Dendritic cell treated with granulocyte-macrophage colony-stimulating factor and Interleukin-4, amounts not matched to agents 40 ng/mL and 50 ng/mL, for 4 days (primary cell): ENCODE measurements around the gene ACAD10.
A peak's percentile ranks its signal among the peaks of the same experiment; 100 is the strongest.

ENCODE experiments used
- H3K27ac Mint-ChIP-seq: one replicate; pipeline ENCODE4 v1.8.0; 2022; ENCODE audit warnings: mild to moderate bottlenecking, mixed read lengths
- H3K27me3 Mint-ChIP-seq: one replicate; pipeline ENCODE4 v1.8.0; 2022; ENCODE audit warnings: mild to moderate bottlenecking, mixed read lengths
- H3K36me3 Mint-ChIP-seq: one replicate; pipeline ENCODE4 v1.8.0; 2022; ENCODE audit warnings: low read depth, mixed read lengths
- H3K4me1 Mint-ChIP-seq: one replicate; pipeline ENCODE4 v1.8.0; 2022; ENCODE audit warnings: low read depth, mixed read lengths
- H3K4me3 Mint-ChIP-seq: one replicate; pipeline ENCODE4 v1.8.0; 2022; ENCODE audit warnings: mild to moderate bottlenecking, moderate library complexity, mixed read lengths
- H3K9me3 Mint-ChIP-seq: one replicate; pipeline ENCODE4 v1.8.0; 2022; ENCODE audit warnings: mixed read lengths
- intact Hi-C: fragments of 100-400 bp; cut with micrococcal nuclease; formaldehyde crosslinking; loops from one replicate; pipeline ENCODE4 v1.15.0; 2022

Gene ACAD10

GRCh38 chr12:111766608-111767361 is 80.9 kb downstream of the ACAD10 start, which contains the start of gene ALDH2:
TSS of gene ALDH2 (plus strand) at chr12:111766933. CDS start at chr12:111766983, 50 bp downstream.
- H3K4me1 Mint-ChIP-seq: peaks cover 72% of the 10 kb centered on the region
- no peaks in the 10 kb centered on the region for H3K27me3 Mint-ChIP-seq
- peak within 1 kb of the TSS; percentile 81 for H3K27ac Mint-ChIP-seq
- intact Hi-C loops: no loop called here
- H3K9me3 Mint-ChIP-seq: no peaks in the 10 kb centered on the region
- H3K4me3 Mint-ChIP-seq: peak within 1 kb of the TSS; percentile 90
- H3K36me3 Mint-ChIP-seq: peaks cover 9% of the 10 kb centered on the region

DNA sequence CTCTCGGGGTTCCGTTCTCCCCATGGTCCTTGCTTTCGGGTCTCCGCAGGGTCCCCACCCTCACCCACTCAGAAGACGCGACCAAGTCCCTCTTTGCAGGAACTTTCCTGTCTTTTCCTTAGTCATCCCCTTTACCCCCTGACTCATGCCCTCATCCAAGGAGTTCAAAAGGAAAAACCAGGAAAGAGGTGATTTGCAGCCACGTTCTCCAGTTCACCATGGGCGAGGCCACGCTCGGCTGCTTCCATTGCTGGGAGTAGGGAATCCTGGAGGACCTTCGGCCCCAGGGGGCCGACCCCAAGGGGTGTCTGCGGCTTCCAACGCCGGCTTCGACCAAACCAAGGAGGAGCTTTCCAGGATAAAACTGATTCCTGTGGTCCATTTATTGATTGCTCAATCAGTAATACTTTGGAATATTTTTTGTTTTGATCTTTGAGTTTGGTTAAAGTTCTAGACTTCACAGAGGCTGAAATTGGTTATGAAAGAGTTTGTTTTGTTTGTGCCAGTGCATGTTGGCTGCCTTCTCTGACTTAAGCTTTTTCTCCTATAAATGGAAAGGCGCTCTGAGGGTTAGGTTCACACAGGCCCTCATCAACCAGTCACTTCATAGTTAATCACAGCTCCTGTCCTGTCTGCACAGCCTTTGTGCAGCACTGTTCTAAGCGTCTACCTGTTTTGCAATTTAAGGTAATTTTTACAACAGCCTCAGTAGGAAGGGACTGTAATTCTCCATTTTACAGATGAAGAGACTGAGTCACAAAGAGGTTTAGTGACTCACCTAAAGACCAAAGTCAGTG is 81.7 kb downstream of the ACAD10 start:
- H3K36me3 Mint-ChIP-seq: peaks cover 9% of the 10 kb centered on the region
- no peaks in the 10 kb centered on the region for H3K27me3 Mint-ChIP-seq
- H3K4me3 Mint-ChIP-seq: peak overlapping the region; percentile 90
- peak overlapping the region; percentile 81 for H3K27ac Mint-ChIP-seq
- H3K9me3 Mint-ChIP-seq: no peaks in the 10 kb centered on the region
- H3K4me1 Mint-ChIP-seq: peaks cover 69% of the 10 kb centered on the region
- intact Hi-C loops: no loop called here

GRCh38 chr12:111768159-111768895 is 82.5 kb downstream of the ACAD10 start:
- Mint-ChIP-seq H3K27ac (peak overlapping the region; percentile 81), H3K36me3 (peaks cover 9% of the 10 kb centered on the region), H3K27me3 (no peaks in the 10 kb centered on the region), H3K4me3 (no peak overlapping the region), H3K4me1 (peaks cover 76% of the 10 kb centered on the region), H3K9me3 (no peaks in the 10 kb centered on the region)
- intact Hi-C loops: no loop called here

DNA sequence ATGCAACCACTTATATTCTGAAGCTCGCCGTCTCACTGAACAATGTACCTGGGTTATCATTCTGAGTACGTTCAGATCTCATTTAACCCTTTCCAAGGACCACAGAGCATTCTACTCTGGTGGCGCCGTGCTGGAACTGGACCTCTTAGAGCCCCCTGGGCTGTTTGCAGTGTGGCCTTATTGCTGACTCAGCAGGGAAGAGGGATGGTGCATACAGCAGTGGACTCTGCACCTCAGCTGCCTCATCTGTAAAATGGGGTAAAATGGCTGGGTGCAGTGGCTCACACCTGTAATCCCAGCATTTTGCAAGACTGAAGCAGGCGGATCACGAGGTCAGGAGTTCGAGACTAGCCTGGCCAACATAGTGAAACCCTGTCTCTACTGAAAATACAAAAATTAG is 83.7 kb downstream of the ACAD10 start:
- Mint-ChIP-seq H3K27me3 (no peaks in the 10 kb centered on the region), H3K9me3 (no peaks in the 10 kb centered on the region), H3K4me3 (no peak overlapping the region), H3K4me1 (peaks cover 80% of the 10 kb centered on the region), H3K36me3 (peaks cover 9% of the 10 kb centered on the region), H3K27ac (no peak overlapping the region)
- intact Hi-C loops: no loop called here

GRCh38 chr12:111773801-111774551 is 88.1 kb downstream of the ACAD10 start:
- peak overlapping the region; percentile 55 for H3K4me3 Mint-ChIP-seq
- H3K36me3 Mint-ChIP-seq: no peaks in the 10 kb centered on the region
- intact Hi-C loops: no loop called here
- peaks cover 85% of the 10 kb centered on the region for H3K4me1 Mint-ChIP-seq
- H3K27me3 Mint-ChIP-seq: no peaks in the 10 kb centered on the region
- H3K9me3 Mint-ChIP-seq: no peaks in the 10 kb centered on the region
- peak overlapping the region; percentile 98 for H3K27ac Mint-ChIP-seq

GRCh38 chr12:111775205-111776193 is 89.6 kb downstream of the ACAD10 start:
- H3K27ac Mint-ChIP-seq: peak overlapping the region; percentile 98
- H3K9me3 Mint-ChIP-seq: no peaks in the 10 kb centered on the region
- H3K36me3 Mint-ChIP-seq: peaks cover 2% of the 10 kb centered on the region
- intact Hi-C loops: no loop called here
- H3K27me3 Mint-ChIP-seq: no peaks in the 10 kb centered on the region
- peak overlapping the region; percentile 74 for H3K4me3 Mint-ChIP-seq
- peaks cover 87% of the 10 kb centered on the region for H3K4me1 Mint-ChIP-seq

- no peaks in the 10 kb centered on the region for H3K27me3 Mint-ChIP-seq
- H3K9me3 Mint-ChIP-seq: peaks cover 10% of the 10 kb centered on the region
- intact Hi-C loops: loop anchor here (1.0 kb wide), 1 partner anchor 11 kb away; no protein-coding TSS in a partner anchor
- H3K27ac Mint-ChIP-seq: peak overlapping the region; percentile 98
- peaks cover 16% of the 10 kb centered on the region for H3K36me3 Mint-ChIP-seq
- peak overlapping the region; percentile 32 for H3K4me3 Mint-ChIP-seq
- peaks cover 82% of the 10 kb centered on the region for H3K4me1 Mint-ChIP-seq
Measured at GRCh38 chr12:111776836-111777344, 91.0 kb downstream of the ACAD10 start.

DNA sequence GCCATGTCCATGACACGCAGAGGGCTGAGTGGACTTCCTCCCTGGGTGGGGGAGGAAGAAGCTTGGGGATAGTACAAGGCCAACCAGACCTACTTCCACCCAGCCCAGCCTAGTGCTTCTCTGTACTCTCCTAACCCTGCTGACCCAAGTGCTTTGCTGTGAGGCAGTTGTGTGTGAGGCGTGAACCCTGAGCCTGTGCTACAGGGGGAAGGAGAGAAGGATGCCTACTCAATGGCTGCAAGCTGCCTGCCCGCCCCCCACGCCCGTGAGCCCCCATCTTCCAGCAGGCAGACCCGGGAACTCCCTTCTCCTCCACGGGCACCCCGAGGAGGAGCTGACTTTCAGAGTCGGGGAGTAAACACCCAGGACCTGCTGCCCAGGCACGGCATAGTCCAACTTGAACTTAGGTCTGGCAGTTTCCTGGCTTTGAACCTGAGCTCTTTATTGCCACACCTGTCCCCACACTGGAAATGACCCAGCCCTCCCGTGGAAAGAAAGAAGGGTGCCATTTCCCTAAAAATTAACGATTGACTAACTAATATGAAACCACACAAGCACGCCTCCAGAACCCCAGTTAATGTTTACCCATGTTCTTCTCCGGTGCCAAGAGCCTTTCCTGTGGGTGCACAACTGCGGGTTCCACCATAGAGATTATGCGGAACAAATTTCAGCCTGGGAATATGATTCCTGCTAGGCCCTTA is 91.6 kb downstream of the ACAD10 start:
- Mint-ChIP-seq H3K4me1 (peaks cover 79% of the 10 kb centered on the region), H3K27ac (peak overlapping the region; percentile 98), H3K36me3 (peaks cover 22% of the 10 kb centered on the region), H3K27me3 (no peaks in the 10 kb centered on the region), H3K4me3 (peak overlapping the region; percentile 32), H3K9me3 (peaks cover 10% of the 10 kb centered on the region)
- intact Hi-C loops: loop anchor here (1.0 kb wide), 1 partner anchor 11 kb away; no protein-coding TSS in a partner anchor

DNA sequence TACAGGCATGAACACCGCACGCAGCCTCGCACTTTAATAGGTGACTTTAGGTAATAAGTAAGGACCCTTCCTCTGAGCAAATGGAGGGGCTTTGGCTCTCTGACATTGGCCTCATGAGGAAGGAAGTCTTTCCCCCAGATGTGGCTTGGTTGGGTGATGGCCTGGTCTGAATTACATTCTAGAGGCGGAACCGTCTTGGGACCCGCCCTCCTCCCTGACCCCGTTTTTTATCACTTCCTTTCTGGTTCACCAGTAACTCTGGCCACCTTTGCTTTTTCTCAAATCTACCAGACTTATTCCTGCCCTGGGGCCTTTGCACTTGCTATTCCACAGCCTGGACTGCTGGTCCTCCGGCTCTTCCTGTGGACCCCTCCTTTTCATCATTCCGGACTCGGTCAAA is 94.3 kb downstream of the ACAD10 start:
- intact Hi-C loops: no loop called here
- H3K27me3 Mint-ChIP-seq: no peaks in the 10 kb centered on the region
- peaks cover 53% of the 10 kb centered on the region for H3K4me1 Mint-ChIP-seq
- peaks cover 49% of the 10 kb centered on the region for H3K36me3 Mint-ChIP-seq
- no peak overlapping the region for H3K4me3 Mint-ChIP-seq
- H3K9me3 Mint-ChIP-seq: peaks cover 10% of the 10 kb centered on the region
- peak overlapping the region; percentile 73 for H3K27ac Mint-ChIP-seq

DNA sequence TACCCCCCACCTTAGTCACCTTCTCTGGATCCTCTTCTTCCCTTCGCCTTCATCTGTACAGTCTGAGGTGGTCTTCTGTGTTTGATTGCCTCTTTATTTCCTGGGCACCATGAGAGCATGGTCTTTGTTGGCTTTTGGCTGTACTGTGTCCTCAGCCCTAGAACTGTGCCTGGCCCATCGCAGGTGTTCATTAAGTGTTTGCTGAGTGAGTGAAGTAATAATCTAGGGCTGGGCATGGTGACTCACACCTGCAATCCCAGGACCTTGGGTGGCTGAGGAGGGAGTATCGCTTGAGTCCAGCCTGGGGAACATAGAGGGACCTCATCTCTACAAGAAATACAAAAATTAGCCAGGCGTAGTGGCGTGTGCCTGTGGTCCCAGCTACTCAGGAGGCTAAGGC is 94.8 kb downstream of the ACAD10 start:
- peaks cover 54% of the 10 kb centered on the region for H3K36me3 Mint-ChIP-seq
- intact Hi-C loops: no loop called here
- H3K27ac Mint-ChIP-seq: peak overlapping the region; percentile 73
- no peaks in the 10 kb centered on the region for H3K27me3 Mint-ChIP-seq
- H3K4me3 Mint-ChIP-seq: no peak overlapping the region
- peaks cover 10% of the 10 kb centered on the region for H3K9me3 Mint-ChIP-seq
- H3K4me1 Mint-ChIP-seq: peaks cover 49% of the 10 kb centered on the region

GRCh38 chr12:111781085-111781658 is 95.3 kb downstream of the ACAD10 start:
- peaks cover 59% of the 10 kb centered on the region for H3K36me3 Mint-ChIP-seq
- peaks cover 10% of the 10 kb centered on the region for H3K9me3 Mint-ChIP-seq
- H3K4me1 Mint-ChIP-seq: peaks cover 43% of the 10 kb centered on the region
- H3K27me3 Mint-ChIP-seq: no peaks in the 10 kb centered on the region
- H3K4me3 Mint-ChIP-seq: no peak overlapping the region
- H3K27ac Mint-ChIP-seq: no peak overlapping the region
- intact Hi-C loops: no loop called here
